GM19193 (cell line): ENCODE data around the gene PALM.

Source experiments
- POLR2A ChIP-seq: IDR thresholded peaks from 4 replicates; pipeline ENCODE4 v1.6.1; 2011; ENCODE audit not compliant: insufficient read depth, insufficient read length; ENCODE audit errors: extremely low read depth

Gene PALM

GRCh38 chr19:756821-757688, 48.3 kb downstream of the PALM start:
- TF ChIP-seq POLR2A = no peak

GRCh38 chr19:757811-758668, 49.3 kb downstream of the PALM start:
- TF ChIP-seq POLR2A = no peak

- TF ChIP-seq POLR2A = no peak
Measured at GRCh38 chr19:763181-763580, 54.4 kb downstream of the PALM start.

GRCh38 chr19:763869-764268, 55.1 kb downstream of the PALM start:
- no peak for TF ChIP-seq POLR2A

- TF ChIP-seq POLR2A = no peak
Measured at GRCh38 chr19:764301-764700, 55.6 kb downstream of the PALM start.

- no peak for TF ChIP-seq POLR2A
Measured at GRCh38 chr19:765179-765738, 56.5 kb downstream of the PALM start.

GRCh38 chr19:768424-768823, 59.7 kb downstream of the PALM start:
- no peak for TF ChIP-seq POLR2A

- TF ChIP-seq POLR2A = no peak
Measured at GRCh38 chr19:769616-770015, 60.9 kb downstream of the PALM start.

- no peak for TF ChIP-seq POLR2A
Measured at GRCh38 chr19:771332-771785, 62.6 kb downstream of the PALM start.

GRCh38 chr19:772063-772462, 63.3 kb downstream of the PALM start:
- TF ChIP-seq POLR2A = no peak

GRCh38 chr19:772730-773436, 64.1 kb downstream of the PALM start:
- no peak for TF ChIP-seq POLR2A

- TF ChIP-seq POLR2A = no peak
Measured at GRCh38 chr19:776549-776948, 67.8 kb downstream of the PALM start.

- TF ChIP-seq POLR2A = no peak
Measured at GRCh38 chr19:778910-779653, 70.3 kb downstream of the PALM start.

- TF ChIP-seq POLR2A = no peak
Measured at GRCh38 chr19:780935-781334, 72.2 kb downstream of the PALM start.
